ENCODE results near the gene PEMT.

DNA sequence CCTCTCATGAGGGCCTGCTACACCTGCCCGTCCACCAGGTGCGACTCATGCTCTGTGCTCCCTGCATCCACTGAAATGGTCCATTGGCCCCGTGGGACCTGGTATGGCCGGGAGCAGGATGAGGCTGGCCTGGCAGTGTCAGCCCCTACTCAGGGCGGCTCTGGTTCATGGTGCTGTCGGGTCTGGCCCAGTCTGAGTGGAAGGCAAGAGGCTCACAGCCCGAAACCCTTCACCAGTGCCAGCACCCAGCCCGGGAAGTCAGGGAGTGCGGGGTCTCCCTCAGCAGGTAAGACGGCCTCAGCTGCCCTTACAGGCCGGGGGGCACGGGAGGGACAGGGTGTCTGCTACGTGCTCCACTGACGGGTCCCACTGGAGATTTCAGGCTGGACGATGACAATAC lies 54.8 kb downstream of the PEMT start:
- TF ChIP-seq SCRT2 (tag by site-specific recombination; IDR thresholded peaks at IDR 0.05) (no peak), HOXA7 (CRISPR knock-in tag; IDR thresholded peaks at IDR 0.05; ENCODE audit: borderline replicate concordance) (no peak)
- TF ChIP-seq, protein P1, sequence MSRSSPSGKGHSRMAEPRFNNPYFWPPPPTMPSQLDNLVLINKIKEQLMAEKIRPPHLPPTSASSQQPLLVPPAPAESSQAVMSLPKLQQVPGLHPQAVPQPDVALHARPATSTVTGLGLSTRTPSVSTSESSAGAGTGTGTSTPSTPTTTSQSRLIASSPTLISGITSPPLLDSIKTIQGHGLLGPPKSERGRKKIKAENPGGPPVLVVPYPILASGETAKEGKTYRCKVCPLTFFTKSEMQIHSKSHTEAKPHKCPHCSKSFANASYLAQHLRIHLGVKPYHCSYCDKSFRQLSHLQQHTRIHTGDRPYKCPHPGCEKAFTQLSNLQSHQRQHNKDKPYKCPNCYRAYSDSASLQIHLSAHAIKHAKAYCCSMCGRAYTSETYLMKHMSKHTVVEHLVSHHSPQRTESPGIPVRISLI (tag by site-specific recombination; IDR thresholded peaks at IDR 0.05): no peak
- TF ChIP-seq, protein P2, sequence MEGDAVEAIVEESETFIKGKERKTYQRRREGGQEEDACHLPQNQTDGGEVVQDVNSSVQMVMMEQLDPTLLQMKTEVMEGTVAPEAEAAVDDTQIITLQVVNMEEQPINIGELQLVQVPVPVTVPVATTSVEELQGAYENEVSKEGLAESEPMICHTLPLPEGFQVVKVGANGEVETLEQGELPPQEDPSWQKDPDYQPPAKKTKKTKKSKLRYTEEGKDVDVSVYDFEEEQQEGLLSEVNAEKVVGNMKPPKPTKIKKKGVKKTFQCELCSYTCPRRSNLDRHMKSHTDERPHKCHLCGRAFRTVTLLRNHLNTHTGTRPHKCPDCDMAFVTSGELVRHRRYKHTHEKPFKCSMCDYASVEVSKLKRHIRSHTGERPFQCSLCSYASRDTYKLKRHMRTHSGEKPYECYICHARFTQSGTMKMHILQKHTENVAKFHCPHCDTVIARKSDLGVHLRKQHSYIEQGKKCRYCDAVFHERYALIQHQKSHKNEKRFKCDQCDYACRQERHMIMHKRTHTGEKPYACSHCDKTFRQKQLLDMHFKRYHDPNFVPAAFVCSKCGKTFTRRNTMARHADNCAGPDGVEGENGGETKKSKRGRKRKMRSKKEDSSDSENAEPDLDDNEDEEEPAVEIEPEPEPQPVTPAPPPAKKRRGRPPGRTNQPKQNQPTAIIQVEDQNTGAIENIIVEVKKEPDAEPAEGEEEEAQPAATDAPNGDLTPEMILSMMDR (tag by site-specific recombination; IDR thresholded peaks at IDR 0.05): no peak

Measured in HEK293 (cell line).